OCI-LY3 (cell line): ENCODE results near the gene MACROD1.

Source experiments
- EZH2phosphoT487 ChIP-seq: fragments of 200-600 bp; shearing (Covaris generic); IDR thresholded peaks from 2 replicates; pipeline ENCODE4 v1.6.1; 2018; ENCODE audit warnings: antibody characterized with exemption, mixed run types, low read depth
- TF ChIP-seq, protein P1 (sequence below): fragments of 200-600, 300-600 bp; sonication (generic); IDR thresholded peaks from 2 replicates; pipeline ENCODE4 v1.5.1; 2014; ENCODE audit warnings: antibody characterized with exemption, low read length, low read depth

DNA sequence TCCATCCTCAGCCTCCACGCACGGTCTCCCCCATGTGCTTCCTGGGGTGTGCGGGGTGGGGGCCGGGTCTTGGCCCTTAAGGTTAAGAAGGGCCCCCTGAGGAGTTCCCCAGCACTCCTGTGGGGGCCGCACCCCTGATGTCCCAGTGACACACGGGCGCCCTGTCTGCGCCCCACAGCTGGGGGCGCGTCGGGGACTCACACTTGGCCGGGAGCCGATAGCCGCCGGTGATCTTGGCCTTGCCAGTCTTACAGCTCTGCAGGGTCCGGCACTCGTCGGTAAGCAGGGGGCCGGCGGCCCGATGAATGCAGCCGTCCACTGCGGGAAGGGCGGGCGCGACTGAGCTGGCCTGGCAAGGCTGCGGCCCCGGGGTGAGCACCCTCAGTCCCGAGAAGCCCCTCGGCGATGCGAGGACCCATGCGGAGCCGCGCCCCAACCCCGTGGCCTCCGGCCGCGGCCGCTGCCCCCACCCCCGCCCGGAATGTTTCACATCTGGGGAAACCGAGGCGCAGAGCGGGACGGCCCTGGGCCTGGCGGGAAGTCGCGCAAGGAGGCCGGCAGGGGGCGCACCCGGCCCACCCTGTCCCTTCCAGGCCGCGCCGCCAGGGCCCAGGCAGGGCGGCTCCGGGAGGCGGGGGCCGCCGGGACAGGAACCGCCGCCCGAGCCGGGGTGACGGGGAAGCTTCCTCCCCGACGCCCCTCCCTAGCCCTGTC, 165.7 kb downstream of the MACROD1 start:
- TF ChIP-seq, protein P1, sequence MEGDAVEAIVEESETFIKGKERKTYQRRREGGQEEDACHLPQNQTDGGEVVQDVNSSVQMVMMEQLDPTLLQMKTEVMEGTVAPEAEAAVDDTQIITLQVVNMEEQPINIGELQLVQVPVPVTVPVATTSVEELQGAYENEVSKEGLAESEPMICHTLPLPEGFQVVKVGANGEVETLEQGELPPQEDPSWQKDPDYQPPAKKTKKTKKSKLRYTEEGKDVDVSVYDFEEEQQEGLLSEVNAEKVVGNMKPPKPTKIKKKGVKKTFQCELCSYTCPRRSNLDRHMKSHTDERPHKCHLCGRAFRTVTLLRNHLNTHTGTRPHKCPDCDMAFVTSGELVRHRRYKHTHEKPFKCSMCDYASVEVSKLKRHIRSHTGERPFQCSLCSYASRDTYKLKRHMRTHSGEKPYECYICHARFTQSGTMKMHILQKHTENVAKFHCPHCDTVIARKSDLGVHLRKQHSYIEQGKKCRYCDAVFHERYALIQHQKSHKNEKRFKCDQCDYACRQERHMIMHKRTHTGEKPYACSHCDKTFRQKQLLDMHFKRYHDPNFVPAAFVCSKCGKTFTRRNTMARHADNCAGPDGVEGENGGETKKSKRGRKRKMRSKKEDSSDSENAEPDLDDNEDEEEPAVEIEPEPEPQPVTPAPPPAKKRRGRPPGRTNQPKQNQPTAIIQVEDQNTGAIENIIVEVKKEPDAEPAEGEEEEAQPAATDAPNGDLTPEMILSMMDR, result peak; percentile 71
- TF ChIP-seq EZH2phosphoT487, result no peak
